Activated B cell treated with CpG ODN at 0.5 μM for 24 hours (primary cell): Measurements from ENCODE around the gene CUTA. TPM values are rescaled to one million over a fixed set of nuclear protein-coding genes. Genes with fewer than 3 reads are reported as not detected.
"Not testable (repeated sequence)": the region's sequence is repeated elsewhere in the genome, so short reads cannot be mapped to it uniquely, and the experiment has no call there.

Source experiments
- ATAC-seq: fragments of 200-7000 bp; cut with Tn5 transposase; one replicate; pipeline ENCODE4 v1.10.0; 2021; ENCODE audit warnings: low read depth, mild to moderate bottlenecking, moderate library complexity
- CTCF ChIA-PET: fragments of 350-600 bp; sonication (Branson Sonifier 250); formaldehyde crosslinking; loops from one replicate; lab custom pipeline; 2021; ENCODE audit warnings: antibody characterized with exemption; lab: Charles Lee
- POLR2A ChIA-PET: fragments of 350-600 bp; sonication (Branson Sonifier 250); formaldehyde crosslinking; loops from one replicate; lab custom pipeline; 2021; ENCODE audit warnings: antibody characterized with exemption; lab: Charles Lee
- DNase-seq: peaks from one replicate; pipeline ENCODE4 v3.0.0; 2022
- H3K27ac Mint-ChIP-seq: one replicate; pipeline ENCODE4 v1.8.0; 2020; ENCODE audit warnings: mixed read lengths
- H3K27me3 Mint-ChIP-seq: one replicate; pipeline ENCODE4 v1.8.0; 2021; ENCODE audit warnings: mixed read lengths
- H3K36me3 Mint-ChIP-seq: one replicate; pipeline ENCODE4 v1.8.0; 2021; ENCODE audit warnings: low read depth, mixed read lengths
- H3K4me1 Mint-ChIP-seq: one replicate; pipeline ENCODE4 v1.8.0; 2021; ENCODE audit warnings: mixed read lengths
- H3K4me3 Mint-ChIP-seq: one replicate; pipeline ENCODE4 v1.8.0; 2020; ENCODE audit warnings: mild to moderate bottlenecking, mixed read lengths
- H3K9me3 Mint-ChIP-seq: one replicate; pipeline ENCODE4 v1.8.0; 2020; ENCODE audit warnings: mixed read lengths
- CTCF ChIP-seq: fragments of 200-600 bp; IDR thresholded peaks from one replicate; pipeline ENCODE4 v1.8.0; 2022; ENCODE audit warnings: antibody characterized with exemption, mild to moderate bottlenecking
- intact Hi-C: fragments of 100-400 bp; cut with micrococcal nuclease; formaldehyde crosslinking; loops from one replicate; pipeline ENCODE4 v1.15.1; 2024
- total RNA-seq: library from RNA; stranded (reverse); gene quantifications from 2 replicates; pipeline ENCODE4 v1.2.3, GENCODE V29; 2022

CUTA gene
- total RNA-seq, 1 donor from 2014 or later = 111 TPM

- ATAC-seq = no peak
- intact Hi-C loops = no loop called here
- no peak for DNase-seq
- Mint-ChIP-seq H3K27ac (no peak overlapping the region), H3K9me3 (no peaks in the 10 kb centered on the region), H3K36me3 (no peaks in the 10 kb centered on the region), H3K27me3 (no peaks in the 10 kb centered on the region), H3K4me1 (no peaks in the 10 kb centered on the region), H3K4me3 (no peak overlapping the region)
- ChIA-PET POLR2A (no interaction called here), CTCF (no interaction called here)
- no peak for TF ChIP-seq CTCF
Measured at GRCh38 chr6:33377171-33377570, 40.7 kb downstream of the CUTA start.

- ChIA-PET CTCF (interaction anchor here (0.7 kb wide), 1 partner anchor 183 kb away, joined by 3 read pairs; no protein-coding TSS in a partner anchor), POLR2A (no interaction called here)
- intact Hi-C loops = no loop called here
- DNase-seq (no peak), ATAC-seq (no peak)
- Mint-ChIP-seq H3K4me1 (no peaks in the 10 kb centered on the region), H3K27me3 (no peaks in the 10 kb centered on the region), H3K27ac (no peak overlapping the region), H3K36me3 (no peaks in the 10 kb centered on the region), H3K4me3 (no peak overlapping the region), H3K9me3 (no peaks in the 10 kb centered on the region)
- no peak for TF ChIP-seq CTCF
Measured at GRCh38 chr6:33375143-33375671, 42.7 kb downstream of the CUTA start.

DNA sequence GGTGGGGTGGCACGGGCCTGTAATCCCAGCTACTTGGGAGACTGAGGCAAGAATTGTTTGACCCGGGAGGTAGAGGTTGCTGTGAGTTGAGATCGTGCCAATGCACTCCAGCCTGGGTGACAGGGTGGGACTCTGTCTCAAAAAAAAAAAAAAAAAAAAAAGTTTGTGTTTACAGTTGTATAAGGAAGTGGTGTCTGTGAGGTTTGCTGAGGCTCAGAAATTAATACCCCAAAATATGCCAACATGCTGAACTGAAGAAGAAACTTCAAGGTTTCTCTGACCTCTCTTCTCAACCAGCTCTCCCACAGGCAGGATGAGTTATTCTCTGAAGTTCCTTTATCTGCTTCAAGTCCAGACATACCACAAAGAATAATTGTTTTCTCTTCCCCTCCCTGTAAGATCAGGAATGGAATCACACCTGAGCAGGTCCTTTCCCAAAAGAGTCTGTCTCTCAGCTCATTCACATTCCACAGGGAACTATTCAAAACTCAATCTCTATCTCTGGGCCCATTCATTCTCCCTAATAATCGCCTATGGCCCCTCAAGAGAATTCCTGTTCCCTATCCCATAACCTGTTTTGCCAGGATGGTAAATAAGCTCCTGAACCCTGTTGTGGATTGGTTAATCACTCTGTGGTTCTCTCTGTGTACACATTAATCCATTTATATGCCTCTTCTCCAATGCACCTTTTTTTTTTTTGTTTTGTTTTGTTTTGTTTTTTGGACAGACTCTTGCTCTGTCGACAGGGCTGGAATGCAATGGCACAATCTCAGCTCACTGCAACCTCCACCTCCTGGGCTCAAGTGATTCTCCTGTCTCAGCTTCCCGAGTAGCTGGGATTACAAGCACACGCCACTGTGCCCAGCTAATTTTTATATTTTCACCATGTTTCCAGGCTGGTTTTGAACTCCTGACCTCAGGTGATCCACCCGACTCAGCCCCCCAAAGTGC is 43.7 kb downstream of the CUTA start:
- ATAC-seq (no peak), DNase-seq (no peak)
- H3K36me3 Mint-ChIP-seq = no peaks in the 10 kb centered on the region
- POLR2A ChIA-PET = no interaction called here
- no peak for TF ChIP-seq CTCF
- no peaks in the 10 kb centered on the region for H3K27me3 Mint-ChIP-seq
- CTCF ChIA-PET = interaction anchor here (0.7 kb wide), 1 partner anchor 184 kb away, joined by 3 read pairs; no protein-coding TSS in a partner anchor
- no peak overlapping the region for H3K4me3 Mint-ChIP-seq
- intact Hi-C loops = no loop called here
- no peaks in the 10 kb centered on the region for H3K4me1 Mint-ChIP-seq
- H3K9me3 Mint-ChIP-seq = no peaks in the 10 kb centered on the region
- H3K27ac Mint-ChIP-seq = no peak overlapping the region

GRCh38 chr6:33372526-33373123 is 45.3 kb downstream of the CUTA start:
- intact Hi-C loops = no loop called here
- Mint-ChIP-seq H3K27me3 (no peaks in the 10 kb centered on the region), H3K9me3 (no peaks in the 10 kb centered on the region), H3K36me3 (no peaks in the 10 kb centered on the region), H3K4me3 (no peak overlapping the region), H3K27ac (no peak overlapping the region), H3K4me1 (no peaks in the 10 kb centered on the region)
- ChIA-PET POLR2A (no interaction called here), CTCF (no interaction called here)
- ATAC-seq (no peak), DNase-seq (no peak)
- TF ChIP-seq CTCF = no peak

GRCh38 chr6:33371901-33372300 is 46.0 kb downstream of the CUTA start:
- intact Hi-C loops, H3K27me3 Mint-ChIP-seq, ATAC-seq, H3K4me1 Mint-ChIP-seq, H3K4me3 Mint-ChIP-seq, DNase-seq, H3K36me3 Mint-ChIP-seq, POLR2A ChIA-PET, H3K27ac Mint-ChIP-seq, H3K9me3 Mint-ChIP-seq, CTCF ChIA-PET: not testable (repeated sequence)

DNA sequence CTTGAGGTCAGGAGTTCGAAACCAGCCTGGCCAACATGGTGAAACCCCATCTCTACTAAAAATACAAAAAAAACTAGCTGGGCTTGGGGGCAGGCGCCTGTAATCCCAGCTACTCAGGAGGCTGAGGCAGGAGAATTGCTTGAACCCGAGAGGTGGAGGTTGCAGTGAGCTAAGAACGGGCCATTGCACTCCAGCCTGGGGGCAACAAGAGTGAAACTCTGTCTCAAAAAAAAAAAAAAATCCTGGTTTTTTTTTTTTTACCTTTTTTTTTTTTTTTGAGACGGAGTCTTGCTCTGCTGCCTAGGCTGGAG is 50.2 kb downstream of the CUTA start:
- CTCF ChIA-PET, ATAC-seq, H3K4me1 Mint-ChIP-seq: not testable (repeated sequence)

More for the DNA sequence above, 50.2 kb downstream of the CUTA start:
- H3K27me3 Mint-ChIP-seq, H3K36me3 Mint-ChIP-seq, intact Hi-C loops, H3K9me3 Mint-ChIP-seq, DNase-seq, H3K27ac Mint-ChIP-seq, H3K4me3 Mint-ChIP-seq: not testable (repeated sequence)
- POLR2A ChIA-PET = interaction anchor here (0.7 kb wide), 3 partner anchors 13 to 136 kb away, joined by 3 to 8 read pairs (median 4); no protein-coding TSS in a partner anchor
